ENCODE measurements around the gene LILRA6. TPM values are rescaled to one million over a fixed set of nuclear protein-coding genes. Genes with fewer than 3 reads are reported as not detected.
"Not testable (repeated sequence)": the region's sequence is repeated elsewhere in the genome, so short reads cannot be mapped to it uniquely, and the experiment has no call there.

Gene LILRA6
- total RNA-seq = not detected

DNA sequence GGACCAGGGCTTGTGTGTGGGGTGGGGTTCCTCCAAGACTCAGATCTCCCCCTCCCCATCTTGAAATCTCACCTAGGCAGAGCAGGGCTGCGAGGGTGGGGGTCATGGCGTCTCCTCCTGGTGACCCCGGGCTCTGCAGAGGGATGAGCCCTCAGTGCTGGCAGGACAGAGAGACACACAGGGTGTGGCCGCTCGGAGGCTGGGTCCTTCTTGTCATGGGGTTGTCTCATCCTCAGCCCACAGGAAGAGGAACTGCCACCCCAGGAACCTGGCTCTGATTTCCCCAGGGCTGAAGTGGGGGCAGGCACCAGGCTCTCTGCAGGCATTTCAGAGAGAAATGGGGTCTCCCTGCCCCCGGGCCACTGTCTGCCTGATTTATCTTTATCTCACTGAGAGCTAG lies at the start of gene LILRA6:
TSS of gene LILRA6 (minus strand) at position 145 of the 400 bp plus-strand sequence.
- not testable (repeated sequence) for H3K4me3 Mint-ChIP-seq; H3K27ac Mint-ChIP-seq; H3K4me1 Mint-ChIP-seq; DNase-seq; H3K36me3 Mint-ChIP-seq; H3K9me3 Mint-ChIP-seq (ENCODE audit: low read depth)
- H3K27me3 Mint-ChIP-seq = peaks cover 17% of the 10 kb centered on the region
- CTCF ChIA-PET = interaction anchor here (0.6 kb wide), 1 partner anchor 326 kb away, joined by 3 read pairs; no protein-coding TSS in a partner anchor
- peak; percentile 42 for ATAC-seq

DNA sequence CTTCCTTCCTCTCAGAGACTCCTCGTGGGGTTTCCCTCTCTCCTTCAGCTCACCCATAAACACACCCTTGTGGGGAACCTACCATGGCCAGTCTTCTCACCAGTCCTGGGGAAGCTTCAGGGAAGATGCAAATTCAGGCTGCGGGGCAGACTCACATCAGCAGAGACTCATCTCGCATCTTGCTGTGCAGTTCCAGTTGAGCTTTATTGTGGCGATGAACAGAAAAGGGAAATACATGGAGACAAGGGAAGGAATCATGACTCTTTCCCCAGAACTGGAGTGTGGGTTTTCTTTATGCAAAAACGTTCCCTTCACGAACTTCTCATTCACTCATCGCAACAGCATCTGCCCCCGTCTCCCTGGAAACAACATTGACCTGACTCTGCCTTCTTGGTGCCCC lies 46.6 kb upstream of the LILRA6 start:
- CTCF ChIA-PET; H3K36me3 Mint-ChIP-seq; DNase-seq; H3K4me1 Mint-ChIP-seq; ATAC-seq; H3K9me3 Mint-ChIP-seq (ENCODE audit: low read depth); H3K27ac Mint-ChIP-seq; H3K4me3 Mint-ChIP-seq: not testable (repeated sequence)
- peaks cover 26% of the 10 kb centered on the region for H3K27me3 Mint-ChIP-seq

DNA sequence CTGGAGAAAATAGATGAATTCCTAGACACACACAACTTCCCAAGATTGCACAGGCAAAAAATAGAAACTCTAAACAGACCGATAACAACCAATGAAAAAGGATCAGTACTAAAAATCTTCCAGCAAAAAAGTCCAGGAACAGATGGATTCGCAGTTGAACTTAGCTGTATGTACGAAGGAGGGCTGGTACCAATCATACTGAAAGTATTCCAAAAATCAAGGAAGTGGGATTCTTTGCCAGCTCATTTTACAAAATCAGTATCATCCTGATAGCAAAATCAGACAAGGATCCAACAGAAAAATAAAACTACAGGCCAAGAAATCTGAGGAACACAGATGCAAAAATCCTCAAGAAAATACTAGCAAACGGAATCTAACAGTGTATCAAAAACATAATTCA lies 44.9 kb upstream of the LILRA6 start:
- Mint-ChIP-seq H3K9me3 (ENCODE audit: low read depth) (no peaks in the 10 kb centered on the region), H3K27ac (no peak overlapping the region), H3K27me3 (peaks cover 32% of the 10 kb centered on the region), H3K4me1 (no peaks in the 10 kb centered on the region), H3K36me3 (no peaks in the 10 kb centered on the region), H3K4me3 (no peak overlapping the region)
- ATAC-seq (no peak), DNase-seq (no peak)
- CTCF ChIA-PET = no interaction called here

DNA sequence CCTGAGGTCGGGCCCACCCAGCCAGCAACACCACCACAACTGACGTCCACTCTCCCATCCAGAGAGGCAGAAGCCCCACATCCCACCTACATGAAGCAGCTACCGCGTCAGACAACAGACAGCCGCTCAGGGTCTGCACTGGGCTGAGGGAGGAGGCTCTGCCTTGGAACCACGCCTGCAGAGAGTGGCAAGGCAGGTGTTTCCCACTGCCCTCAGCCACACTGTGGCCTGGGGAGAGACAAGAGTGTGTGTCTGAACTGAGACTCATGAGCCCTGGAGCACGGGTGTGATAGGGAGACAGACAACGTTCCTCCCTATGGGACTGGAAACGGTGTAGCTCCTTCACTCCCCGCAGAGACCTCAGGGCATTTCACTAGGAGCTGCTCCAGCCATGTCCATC lies 43.7 kb upstream of the LILRA6 start:
- H3K4me3 Mint-ChIP-seq, ATAC-seq: not testable (repeated sequence)

DNA sequence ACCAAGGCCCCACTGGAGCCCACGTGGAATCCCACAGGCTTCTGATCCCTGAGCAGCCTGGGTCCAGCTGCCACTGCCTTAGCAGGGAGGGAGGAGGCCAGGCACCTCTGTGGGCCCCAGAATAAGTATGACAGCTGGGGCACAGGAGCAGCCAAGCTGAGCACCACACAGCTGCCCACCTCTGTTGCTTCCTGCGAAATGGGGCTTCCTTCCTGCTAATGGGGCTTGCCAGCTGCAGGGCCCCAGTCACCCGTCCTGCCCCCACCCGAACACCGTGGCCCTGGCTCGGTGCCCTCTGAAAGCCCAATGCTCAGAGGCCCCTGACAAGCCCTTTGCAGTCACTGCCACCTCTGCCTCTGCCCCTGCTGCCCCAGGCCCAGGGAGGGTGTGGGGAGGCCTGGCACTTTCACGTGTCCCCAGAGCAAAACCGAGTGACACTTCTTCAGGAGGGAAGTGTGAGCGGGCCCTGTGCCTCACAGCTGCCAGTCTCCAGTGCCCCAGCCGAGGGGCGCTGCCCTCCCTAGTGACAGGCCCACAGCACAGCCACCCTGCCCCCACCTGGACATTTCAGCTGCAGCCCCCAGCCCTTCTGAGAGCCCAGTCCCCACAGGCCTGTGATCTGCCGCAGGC lies 43.0 kb upstream of the LILRA6 start:
- H3K27ac Mint-ChIP-seq; H3K4me1 Mint-ChIP-seq; ATAC-seq; H3K36me3 Mint-ChIP-seq; H3K9me3 Mint-ChIP-seq (ENCODE audit: low read depth); CTCF ChIA-PET; H3K4me3 Mint-ChIP-seq: not testable (repeated sequence)
- DNase-seq = peak; percentile 38
- H3K27me3 Mint-ChIP-seq = peaks cover 43% of the 10 kb centered on the region

More for the DNA sequence above, 43.7 kb upstream of the LILRA6 start:
- H3K9me3 Mint-ChIP-seq (ENCODE audit: low read depth); H3K4me1 Mint-ChIP-seq; H3K36me3 Mint-ChIP-seq; H3K27ac Mint-ChIP-seq; CTCF ChIA-PET: not testable (repeated sequence)
- H3K27me3 Mint-ChIP-seq = peaks cover 37% of the 10 kb centered on the region
- DNase-seq = peak; percentile 15

DNA sequence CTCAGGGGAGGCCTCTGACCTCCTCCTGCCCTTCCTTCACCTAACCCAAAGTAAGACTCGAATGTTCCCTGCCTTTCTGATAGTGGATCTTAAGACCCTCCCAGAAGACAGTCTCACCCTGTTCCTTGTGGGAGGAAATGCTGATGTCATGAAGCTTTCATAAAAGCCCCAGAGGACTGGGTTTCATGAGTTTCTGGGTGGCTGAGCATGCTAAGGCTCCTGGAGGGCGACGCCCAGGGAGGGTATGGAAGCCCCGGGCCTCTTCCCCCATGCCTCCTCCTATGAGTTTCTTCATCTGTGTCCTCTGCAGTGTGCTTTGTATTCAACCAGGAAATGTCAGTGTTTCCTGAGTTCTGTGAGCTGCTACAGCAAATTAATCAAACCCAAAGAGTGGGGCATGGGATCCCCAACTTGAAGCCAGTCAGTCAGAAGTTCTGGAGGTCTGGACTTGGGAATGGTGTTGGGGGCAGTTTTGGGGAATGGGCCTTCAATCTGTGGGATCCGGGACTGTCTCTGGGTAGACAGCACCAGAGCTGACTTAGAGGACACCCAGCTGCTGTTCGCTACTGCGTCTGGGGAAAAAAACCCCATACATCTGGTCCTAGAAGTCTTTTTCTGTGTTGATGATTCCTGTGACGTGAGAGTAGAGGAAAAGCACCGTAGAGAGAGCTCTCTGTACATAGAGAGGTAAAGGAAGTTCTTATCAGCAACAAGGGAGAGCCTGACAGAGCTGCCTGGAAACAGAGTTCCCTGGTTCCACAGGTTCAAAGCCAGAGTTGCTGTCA lies 40.3 kb upstream of the LILRA6 start:
- no peak overlapping the region for H3K4me3 Mint-ChIP-seq
- no peak overlapping the region for H3K27ac Mint-ChIP-seq
- no peaks in the 10 kb centered on the region for H3K36me3 Mint-ChIP-seq
- CTCF ChIA-PET = interaction anchor here (1.5 kb wide), 1 partner anchor 17 kb away, joined by 3 read pairs; no protein-coding TSS in a partner anchor
- H3K27me3 Mint-ChIP-seq = peaks cover 52% of the 10 kb centered on the region
- no peaks in the 10 kb centered on the region for H3K4me1 Mint-ChIP-seq
- no peaks in the 10 kb centered on the region for H3K9me3 Mint-ChIP-seq (ENCODE audit: low read depth)
- ATAC-seq (no peak), DNase-seq (peak; percentile 16)

DNA sequence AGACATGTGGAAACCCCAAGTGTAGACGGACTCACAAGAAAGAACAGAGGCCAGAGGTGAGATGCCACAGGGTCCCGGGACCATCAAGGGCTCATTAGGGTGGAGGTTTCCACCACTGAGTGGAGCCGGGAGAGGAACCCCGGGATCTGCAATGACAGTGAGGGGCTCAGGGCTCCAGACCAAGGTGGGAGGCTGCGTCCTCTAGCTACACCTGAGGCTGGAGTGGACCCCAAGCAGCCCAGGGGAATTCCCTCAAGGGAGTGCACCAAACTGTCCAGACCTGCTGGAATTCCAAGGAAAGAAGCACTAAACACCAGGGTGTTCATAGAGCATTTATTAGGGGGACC lies 39.1 kb upstream of the LILRA6 start:
- DNase-seq = peak; percentile 28
- H3K9me3 Mint-ChIP-seq (ENCODE audit: low read depth); H3K4me1 Mint-ChIP-seq; H3K4me3 Mint-ChIP-seq; CTCF ChIA-PET; H3K36me3 Mint-ChIP-seq; H3K27ac Mint-ChIP-seq; ATAC-seq: not testable (repeated sequence)
- H3K27me3 Mint-ChIP-seq = peaks cover 41% of the 10 kb centered on the region

DNA sequence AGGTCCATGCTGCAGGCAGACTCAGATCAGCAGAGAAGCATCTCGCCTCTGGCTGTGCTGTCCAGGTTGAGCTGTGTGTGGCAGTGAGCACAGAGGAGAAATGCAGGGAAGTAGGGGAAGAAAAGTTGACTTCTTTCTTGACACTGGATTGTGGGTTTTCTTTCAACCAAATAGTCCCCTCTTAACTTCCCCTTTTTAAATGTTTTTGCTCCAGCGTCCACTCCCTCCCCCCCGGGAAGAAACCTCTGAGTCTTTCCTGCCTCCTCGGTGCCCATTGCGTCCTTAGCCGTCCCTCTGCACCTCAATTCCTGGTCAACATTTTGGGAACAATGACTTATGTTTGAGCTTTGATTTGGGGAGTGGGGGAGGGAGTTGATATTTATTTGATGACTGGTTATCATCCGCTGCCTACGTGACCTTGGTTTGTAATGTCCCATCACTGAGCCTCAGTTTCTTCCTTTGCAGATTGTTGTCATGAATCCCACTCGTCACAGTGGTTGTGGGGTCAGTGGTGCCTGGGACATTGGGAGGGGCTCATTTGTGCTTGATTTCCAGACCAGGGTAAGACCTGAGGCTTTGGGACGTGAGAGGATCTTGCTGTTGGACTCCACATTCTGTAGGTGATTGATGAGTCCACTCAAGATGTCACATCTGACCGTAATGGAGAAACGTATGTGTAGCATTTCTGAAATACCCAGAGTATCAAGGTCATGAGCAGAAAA lies 38.6 kb upstream of the LILRA6 start, which contains the start of gene LILRB2:
TSS of gene LILRB2 (minus strand) at position 104 of the 722 bp plus-strand sequence. CDS start 614 bp downstream, outside the sequence.
- ATAC-seq (no peak), DNase-seq (peak; percentile 26)
- H3K27ac Mint-ChIP-seq = no peak within 1 kb of the TSS
- H3K9me3 Mint-ChIP-seq (ENCODE audit: low read depth) = no peaks in the 10 kb centered on the region
- no peak within 1 kb of the TSS for H3K4me3 Mint-ChIP-seq
- H3K36me3 Mint-ChIP-seq = no peaks in the 10 kb centered on the region
- H3K4me1 Mint-ChIP-seq = no peaks in the 10 kb centered on the region
- H3K27me3 Mint-ChIP-seq = peaks cover 40% of the 10 kb centered on the region
- CTCF ChIA-PET = no interaction called here

DNA sequence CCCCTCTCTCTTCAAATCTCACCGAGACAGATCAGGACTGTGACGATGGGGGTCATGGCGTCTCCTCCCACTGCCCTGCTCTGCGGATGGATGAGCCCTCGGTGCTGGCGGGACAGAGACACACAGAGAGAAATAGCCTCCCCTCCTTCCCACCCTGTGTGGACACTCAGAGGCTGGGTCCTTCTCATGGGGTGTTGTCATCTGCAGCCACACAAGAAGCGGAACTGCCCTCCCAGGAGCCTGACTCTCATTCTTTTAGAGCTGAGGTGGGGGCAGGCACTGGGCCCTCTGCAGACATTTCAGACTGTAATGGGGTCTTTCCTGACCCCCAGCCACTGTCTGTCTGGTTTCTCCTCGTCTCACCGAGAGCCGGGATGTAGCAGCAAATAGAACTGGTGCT lies 37.9 kb upstream of the LILRA6 start:
- H3K9me3 Mint-ChIP-seq (ENCODE audit: low read depth); H3K27ac Mint-ChIP-seq; H3K4me3 Mint-ChIP-seq; H3K36me3 Mint-ChIP-seq; H3K4me1 Mint-ChIP-seq; ATAC-seq; CTCF ChIA-PET: not testable (repeated sequence)
- H3K27me3 Mint-ChIP-seq = peaks cover 42% of the 10 kb centered on the region
- peak; percentile 29 for DNase-seq

DNA sequence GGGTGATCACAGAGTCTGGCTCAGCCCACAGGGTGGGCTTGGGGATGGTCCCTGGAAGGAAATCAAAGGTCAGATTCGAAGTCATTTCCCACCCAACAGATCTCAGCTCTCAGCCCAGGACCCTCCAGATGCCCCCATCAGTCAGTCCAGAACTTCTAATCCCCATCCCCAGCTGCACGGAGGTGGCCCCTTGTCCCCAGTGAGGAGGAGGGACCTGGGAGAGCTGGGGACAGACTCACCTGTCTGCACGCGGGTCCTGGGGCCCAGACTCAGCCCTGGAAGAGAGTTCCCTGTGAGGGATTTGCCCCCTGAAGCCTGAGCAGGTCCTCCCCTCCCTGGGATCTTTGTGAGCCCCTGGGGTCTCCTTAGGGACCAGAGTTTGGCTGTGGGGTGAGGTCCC lies 37.4 kb upstream of the LILRA6 start:
- H3K9me3 Mint-ChIP-seq (ENCODE audit: low read depth); CTCF ChIA-PET; ATAC-seq; H3K4me3 Mint-ChIP-seq; H3K27ac Mint-ChIP-seq; H3K4me1 Mint-ChIP-seq; H3K36me3 Mint-ChIP-seq: not testable (repeated sequence)
- peak; percentile 9 for DNase-seq
- H3K27me3 Mint-ChIP-seq = peaks cover 45% of the 10 kb centered on the region

DNA sequence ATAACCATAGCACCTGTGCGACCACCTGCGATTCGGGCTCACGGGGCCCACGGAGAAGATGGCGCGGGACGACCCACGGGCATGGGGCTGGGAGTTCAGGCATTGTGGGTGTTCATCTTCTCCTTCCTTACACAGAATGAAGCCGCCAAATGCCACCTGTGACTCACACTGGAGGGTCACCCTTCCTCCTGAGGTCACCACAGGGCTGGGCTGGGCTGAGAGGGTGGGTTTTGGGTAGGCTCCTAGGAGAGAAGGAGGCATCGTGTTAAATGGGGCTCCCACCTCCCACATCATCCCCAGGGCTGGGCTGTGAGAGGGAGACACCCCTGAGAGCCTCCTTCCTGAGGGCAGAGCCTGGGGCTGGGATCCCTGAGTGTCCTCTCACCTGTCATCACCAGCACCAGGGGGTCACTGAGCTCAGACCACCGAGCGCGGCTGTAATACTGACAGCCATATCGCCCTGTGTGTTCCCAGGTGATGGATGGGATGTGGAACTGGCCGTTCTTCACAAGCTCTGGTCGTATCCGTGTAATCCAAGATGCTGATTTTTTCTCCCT lies 36.9 kb upstream of the LILRA6 start:
- no peaks in the 10 kb centered on the region for H3K36me3 Mint-ChIP-seq
- DNase-seq (peak; percentile 22), ATAC-seq (no peak)
- no peaks in the 10 kb centered on the region for H3K9me3 Mint-ChIP-seq (ENCODE audit: low read depth)
- H3K27me3 Mint-ChIP-seq = peaks cover 39% of the 10 kb centered on the region
- H3K27ac Mint-ChIP-seq = no peak overlapping the region
- no peaks in the 10 kb centered on the region for H3K4me1 Mint-ChIP-seq
- no peak overlapping the region for H3K4me3 Mint-ChIP-seq
- CTCF ChIA-PET = no interaction called here

DNA sequence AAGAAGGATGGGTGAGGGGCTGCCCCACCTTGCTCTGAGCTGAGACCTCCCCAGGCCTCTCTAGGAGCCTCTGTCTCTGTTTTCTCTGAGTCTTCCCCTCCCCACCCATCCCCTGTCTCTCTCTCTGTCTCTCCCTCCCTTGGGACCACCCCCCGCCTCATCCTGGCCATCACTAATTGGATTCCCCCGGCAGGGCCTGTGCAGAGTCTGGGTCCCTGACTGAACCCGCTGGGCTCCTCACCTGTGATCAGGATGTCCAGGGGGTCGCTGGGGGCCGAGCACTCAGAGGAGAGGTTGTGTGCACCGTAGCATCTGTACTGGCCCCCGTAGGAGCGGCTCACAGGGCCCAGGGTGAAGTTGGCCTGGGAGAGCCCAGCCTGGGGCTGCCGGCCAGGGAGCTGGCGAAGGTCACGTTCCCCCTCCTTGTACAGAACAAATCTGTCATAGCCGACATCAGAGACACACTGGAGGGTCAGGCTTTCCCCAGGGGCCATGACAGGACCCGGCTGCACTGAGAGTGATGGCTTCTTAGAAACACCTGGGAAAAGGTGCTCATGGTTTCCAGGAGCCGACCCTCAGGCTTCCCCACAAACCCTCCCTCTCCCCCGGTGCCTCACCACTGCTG lies 36.1 kb upstream of the LILRA6 start:
- H3K4me1 Mint-ChIP-seq; H3K4me3 Mint-ChIP-seq; H3K27ac Mint-ChIP-seq; ATAC-seq; CTCF ChIA-PET; H3K36me3 Mint-ChIP-seq; H3K9me3 Mint-ChIP-seq (ENCODE audit: low read depth): not testable (repeated sequence)
- peaks cover 40% of the 10 kb centered on the region for H3K27me3 Mint-ChIP-seq
- DNase-seq = peak; percentile 14

DNA sequence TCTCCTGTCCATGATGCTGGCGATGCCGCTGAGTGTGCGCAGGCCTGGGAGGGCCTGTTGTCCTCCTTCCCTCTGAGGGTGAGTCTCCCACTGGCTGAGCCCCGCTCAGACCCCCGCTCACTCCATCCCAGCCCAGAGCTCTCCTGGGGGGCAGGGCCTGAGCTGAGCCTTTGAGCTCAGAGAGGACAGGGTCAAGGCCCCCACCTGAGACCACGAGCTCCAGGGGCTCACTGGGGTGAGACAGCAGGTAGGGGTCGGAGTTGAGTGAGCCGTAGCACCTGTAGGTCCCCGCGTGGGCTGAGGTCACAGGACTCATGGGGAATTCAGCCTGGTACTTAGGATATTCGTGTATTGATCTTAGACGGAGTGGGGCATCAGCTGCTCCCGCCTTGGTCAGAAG lies 35.5 kb upstream of the LILRA6 start:
- H3K27ac Mint-ChIP-seq; CTCF ChIA-PET; H3K4me1 Mint-ChIP-seq; H3K4me3 Mint-ChIP-seq; DNase-seq; H3K9me3 Mint-ChIP-seq (ENCODE audit: low read depth); H3K36me3 Mint-ChIP-seq; ATAC-seq: not testable (repeated sequence)
- H3K27me3 Mint-ChIP-seq = peaks cover 42% of the 10 kb centered on the region
